Fibroblast of pulmonary artery (primary cell): ENCODE data around the gene COL15A1.

Source experiments
- DNase-seq: peaks from one replicate; pipeline ENCODE4 v3.0.0-alpha.2; 2010; ENCODE audit warnings: low read depth
- H3K4me3 ChIP-seq: replicated peaks from 2 replicates; pipeline ENCODE4 v1.5.1; 2011; ENCODE audit warnings: low read depth, mild to moderate bottlenecking, control low read depth, low read length, moderate library complexity
- TF ChIP-seq, protein P1 (sequence below): IDR thresholded peaks from 2 replicates; pipeline ENCODE4 v1.5.1; 2011; ENCODE audit warnings: mild to moderate bottlenecking, control low read depth, low read length, inconsistent platforms; ENCODE audit errors: missing control alignments

Gene COL15A1

DNA sequence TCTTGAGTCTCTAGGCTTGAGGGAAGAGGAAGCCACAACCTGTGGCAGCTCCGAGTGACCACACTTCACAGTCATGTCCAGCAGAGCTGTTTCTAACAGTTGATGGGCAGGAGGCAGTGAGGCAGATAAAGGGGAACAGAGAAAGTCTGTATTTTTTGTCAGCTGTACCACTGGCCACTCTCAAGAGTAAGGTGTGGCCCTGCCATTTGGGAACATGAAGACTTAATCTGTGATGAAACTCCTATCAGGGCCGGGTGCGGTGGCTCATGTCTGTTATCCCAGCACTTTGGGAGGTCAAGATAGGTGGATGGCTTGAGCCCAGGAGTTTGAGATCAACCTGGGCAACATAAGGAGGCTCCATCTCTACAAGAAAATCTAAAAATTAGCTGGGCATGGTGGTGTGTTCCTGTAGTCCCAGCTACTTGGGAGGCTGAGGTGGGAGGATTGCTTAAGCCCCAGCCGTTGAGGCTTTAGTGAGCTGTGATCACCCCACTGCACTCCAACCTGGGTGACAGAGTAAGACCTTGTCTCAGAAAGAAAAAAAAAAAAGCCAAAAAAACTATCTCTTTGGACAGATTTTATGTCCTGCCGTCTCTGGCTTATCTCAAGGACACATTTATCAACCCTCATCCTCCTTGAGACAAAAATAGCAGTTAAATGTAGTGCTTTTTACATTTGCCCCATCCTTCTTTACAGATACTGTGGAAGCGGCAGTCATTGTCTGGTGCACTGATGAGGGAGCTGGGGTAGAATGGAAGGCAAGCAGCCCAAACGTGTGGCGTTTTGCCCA lies 11.9 kb upstream of the COL15A1 start:
- no peak for DNase-seq
- no peak overlapping the region for H3K4me3 ChIP-seq
- TF ChIP-seq, protein P1, sequence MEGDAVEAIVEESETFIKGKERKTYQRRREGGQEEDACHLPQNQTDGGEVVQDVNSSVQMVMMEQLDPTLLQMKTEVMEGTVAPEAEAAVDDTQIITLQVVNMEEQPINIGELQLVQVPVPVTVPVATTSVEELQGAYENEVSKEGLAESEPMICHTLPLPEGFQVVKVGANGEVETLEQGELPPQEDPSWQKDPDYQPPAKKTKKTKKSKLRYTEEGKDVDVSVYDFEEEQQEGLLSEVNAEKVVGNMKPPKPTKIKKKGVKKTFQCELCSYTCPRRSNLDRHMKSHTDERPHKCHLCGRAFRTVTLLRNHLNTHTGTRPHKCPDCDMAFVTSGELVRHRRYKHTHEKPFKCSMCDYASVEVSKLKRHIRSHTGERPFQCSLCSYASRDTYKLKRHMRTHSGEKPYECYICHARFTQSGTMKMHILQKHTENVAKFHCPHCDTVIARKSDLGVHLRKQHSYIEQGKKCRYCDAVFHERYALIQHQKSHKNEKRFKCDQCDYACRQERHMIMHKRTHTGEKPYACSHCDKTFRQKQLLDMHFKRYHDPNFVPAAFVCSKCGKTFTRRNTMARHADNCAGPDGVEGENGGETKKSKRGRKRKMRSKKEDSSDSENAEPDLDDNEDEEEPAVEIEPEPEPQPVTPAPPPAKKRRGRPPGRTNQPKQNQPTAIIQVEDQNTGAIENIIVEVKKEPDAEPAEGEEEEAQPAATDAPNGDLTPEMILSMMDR: no peak

DNA sequence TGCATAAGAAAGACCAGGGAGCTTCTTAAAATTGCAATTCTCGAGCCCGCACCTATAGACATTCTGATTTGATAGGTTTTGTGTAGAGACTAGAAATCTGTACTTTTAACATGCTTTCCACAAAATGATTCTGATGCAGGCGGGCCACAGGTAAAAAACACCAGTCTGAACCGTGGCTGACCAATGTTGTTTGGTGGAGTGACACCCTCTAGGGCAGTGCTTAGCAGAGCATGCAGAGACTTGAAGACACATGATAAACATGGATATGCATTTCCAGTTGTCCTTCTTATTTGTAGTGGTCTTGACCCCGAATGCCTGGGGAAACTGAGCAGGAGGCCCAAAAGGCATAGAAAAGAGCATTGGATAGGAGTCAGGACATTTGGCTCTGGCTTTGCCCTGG lies 10.5 kb upstream of the COL15A1 start:
- DNase-seq: no peak
- TF ChIP-seq, protein P1: no peak
- no peak overlapping the region for H3K4me3 ChIP-seq

DNA sequence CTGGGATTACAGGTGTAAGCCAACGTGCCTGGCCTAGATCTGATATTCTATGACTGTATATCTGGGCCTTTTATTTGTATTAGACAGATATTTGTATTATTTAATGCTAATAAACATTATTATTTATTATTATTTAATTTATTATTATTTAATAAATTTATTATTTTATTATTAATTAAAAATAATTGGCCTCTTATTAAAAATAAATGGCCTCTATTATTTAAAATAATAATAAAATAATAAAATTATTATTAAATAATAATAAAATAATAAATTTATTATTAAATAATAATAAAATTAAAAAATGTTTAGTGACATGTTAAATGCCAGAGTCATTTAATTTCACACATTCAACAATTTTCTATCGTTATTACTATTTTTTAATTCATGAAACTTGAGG lies 9.8 kb upstream of the COL15A1 start:
- DNase-seq: no peak
- TF ChIP-seq, protein P1: no peak
- H3K4me3 ChIP-seq: no peak overlapping the region

DNA sequence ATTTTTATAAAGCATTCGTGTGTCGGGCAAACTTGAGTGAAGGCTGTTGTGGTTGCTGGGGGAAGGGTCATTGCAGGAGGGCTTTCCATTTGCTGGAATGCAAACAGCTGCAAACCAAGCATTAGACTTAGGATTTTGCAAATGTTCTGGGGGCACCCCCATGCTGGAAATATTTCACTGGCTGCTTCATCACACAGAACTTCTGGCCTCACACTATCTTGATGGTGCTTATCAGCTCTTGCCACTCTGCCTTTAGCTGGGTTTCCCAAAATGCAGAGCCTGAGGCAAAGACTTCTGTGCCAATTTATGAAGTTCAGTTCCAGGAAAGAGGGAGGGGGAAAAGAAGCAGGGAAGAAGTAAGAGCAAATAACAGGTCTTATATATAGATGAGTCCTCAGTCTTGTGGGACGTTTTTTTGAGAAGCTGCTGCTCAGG lies 8.6 kb upstream of the COL15A1 start:
- TF ChIP-seq, protein P1: no peak
- DNase-seq: no peak
- H3K4me3 ChIP-seq: no peak overlapping the region

DNA sequence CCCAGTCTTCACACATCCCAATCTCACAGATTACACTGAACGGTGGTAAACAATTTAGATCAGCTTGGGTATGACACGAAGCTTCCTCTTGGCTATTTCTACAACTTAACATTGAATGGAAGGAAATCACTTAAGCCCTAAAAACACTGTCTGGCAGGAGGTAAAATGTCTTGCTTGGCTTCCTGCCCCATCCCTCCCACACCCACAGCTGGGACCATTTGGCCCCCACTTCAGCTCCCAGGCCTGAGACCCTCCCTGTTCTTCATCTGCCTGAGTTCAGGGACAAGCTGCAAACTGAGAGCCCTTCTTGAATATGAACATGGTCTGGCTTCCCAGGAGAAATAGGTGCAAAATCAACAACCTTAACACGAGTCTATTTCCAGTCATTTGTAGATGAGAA lies 3.4 kb upstream of the COL15A1 start:
- TF ChIP-seq, protein P1: no peak
- no peak for DNase-seq
- H3K4me3 ChIP-seq: no peak overlapping the region

DNA sequence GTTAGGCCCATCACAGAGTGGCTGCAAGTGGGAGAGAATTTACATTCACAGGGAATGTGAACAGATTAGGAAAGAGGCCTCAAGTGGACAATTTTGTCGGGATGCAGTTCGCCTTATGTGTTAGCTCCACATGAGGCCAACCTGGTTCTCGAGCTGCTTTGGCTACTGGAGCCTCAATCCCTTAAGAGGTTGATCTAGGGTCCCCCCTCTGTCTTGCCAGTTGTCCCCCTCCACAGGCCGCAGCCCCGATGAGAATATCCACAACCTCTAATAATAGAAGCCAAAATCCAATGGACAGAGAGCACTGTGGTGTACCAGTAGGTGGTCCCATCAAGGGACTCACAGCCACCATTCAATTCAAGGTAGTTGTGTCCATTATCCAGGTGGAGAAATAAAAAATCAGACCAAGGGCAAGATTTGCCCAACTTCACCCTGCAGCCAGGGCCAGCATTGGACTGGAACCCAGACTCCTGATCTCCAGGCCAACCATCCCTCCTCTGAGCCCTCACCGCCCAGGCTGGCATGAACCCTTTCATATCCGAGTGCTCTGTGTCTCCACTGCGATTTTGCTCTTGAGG lies 1.7 kb upstream of the COL15A1 start:
- TF ChIP-seq, protein P1: no peak
- no peak for DNase-seq
- H3K4me3 ChIP-seq: no peak overlapping the region
